ENCODE data around the gene OPRL1. TPM values are rescaled to one million over a fixed set of nuclear protein-coding genes. Genes with fewer than 3 reads are reported as not detected.

Gene OPRL1
- total RNA-seq, 2 donors from 2014 or later = 1.5 to 2.9 TPM

GRCh38 chr20:64081624-64081964 lies 1.7 kb downstream of the OPRL1 start:
- DNase-seq (ENCODE audit: low spot score) = no peak
- Histone ChIP-seq H3K4me3 (no peak overlapping the region), H3K4me1 (replicated peaks) (peaks cover 9% of the 10 kb centered on the region), H3K9me3 (no peaks in the 10 kb centered on the region), H3K27me3 (replicated peaks; ENCODE audit: insufficient read depth) (no peaks in the 10 kb centered on the region), H3K27ac (no peak overlapping the region), H3K36me3 (no peaks in the 10 kb centered on the region)
- intact Hi-C loops (cut with DNase I) = no loop called here
- TF ChIP-seq POLR2A (IDR thresholded peaks at IDR 0.05) (no peak), POLR2AphosphoS5 (IDR thresholded peaks at IDR 0.05) (no peak), CTCF (IDR thresholded peaks at IDR 0.05) (no peak)
- WGBS = 91% methylated on average over 6 of the region's 6 CpGs

DNA sequence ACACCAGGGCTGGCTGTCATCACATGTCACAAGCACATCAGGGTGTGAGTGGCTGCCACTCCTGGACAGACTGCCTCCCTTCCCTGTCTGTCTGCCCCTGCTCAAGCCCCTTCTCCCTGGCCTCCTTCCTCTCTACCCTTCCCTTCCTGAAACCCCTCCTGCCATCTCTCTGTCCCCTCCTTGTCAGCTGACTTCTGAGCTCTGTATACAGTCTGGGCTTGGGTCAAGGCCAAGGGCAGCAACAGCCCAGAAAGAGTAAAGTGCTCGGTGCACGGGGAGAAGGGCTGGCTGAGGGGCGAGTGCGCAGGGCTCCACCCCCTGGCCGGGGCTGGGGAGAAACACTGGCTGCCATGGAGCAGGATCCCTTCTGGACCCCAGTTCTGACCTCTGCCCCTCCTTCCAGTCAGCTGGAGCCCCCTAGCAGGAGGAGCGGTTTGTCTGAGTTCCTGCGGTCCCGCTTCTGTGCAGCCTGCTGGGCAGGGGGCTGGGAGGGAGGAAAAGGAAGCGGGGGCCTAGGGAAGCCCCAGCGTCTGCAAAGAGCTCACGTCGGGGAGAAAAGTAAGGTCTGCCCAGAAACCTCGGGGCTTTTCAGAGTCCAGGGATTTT lies 2.3 kb downstream of the OPRL1 start:
- intact Hi-C loops (cut with DNase I) = no loop called here

GRCh38 chr20:64082820-64083377 lies 3.0 kb downstream of the OPRL1 start:
- WGBS = 24% methylated on average over 13 of the region's 13 CpGs

More for the DNA sequence above, 2.3 kb downstream of the OPRL1 start:
- TF ChIP-seq POLR2AphosphoS5 (IDR thresholded peaks at IDR 0.05) = no peak
- no peak for TF ChIP-seq CTCF (IDR thresholded peaks at IDR 0.05)
- TF ChIP-seq POLR2A (IDR thresholded peaks at IDR 0.05) = no peak
- 37% methylated on average over 13 of the region's 13 CpGs for WGBS
- no peak for DNase-seq (ENCODE audit: low spot score)
- Histone ChIP-seq H3K27me3 (replicated peaks; ENCODE audit: insufficient read depth) (no peaks in the 10 kb centered on the region), H3K4me3 (no peak overlapping the region), H3K36me3 (no peaks in the 10 kb centered on the region), H3K4me1 (replicated peaks) (peaks cover 9% of the 10 kb centered on the region), H3K27ac (no peak overlapping the region), H3K9me3 (no peaks in the 10 kb centered on the region)

DNA sequence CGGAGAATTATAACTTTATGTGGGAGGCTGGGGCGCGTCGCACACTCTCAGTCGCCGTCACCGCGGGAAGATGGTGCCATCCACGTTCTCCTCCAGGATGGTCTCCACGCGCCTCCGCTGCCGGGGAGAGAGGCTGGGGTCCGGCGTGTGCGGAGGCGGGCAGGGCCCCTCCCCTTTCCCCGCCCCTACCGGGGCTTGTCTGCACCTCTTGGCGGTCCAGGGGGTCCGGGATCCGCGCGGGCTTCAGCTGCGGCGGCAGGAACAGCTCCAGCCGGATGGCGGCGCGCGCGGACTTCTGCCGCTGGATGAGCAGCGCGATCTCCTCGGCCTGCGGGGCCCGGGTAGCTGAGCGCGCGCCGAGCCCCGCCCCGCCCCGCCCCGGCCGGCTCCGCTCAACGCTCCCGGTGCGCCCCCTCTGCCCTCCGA lies 3.5 kb downstream of the OPRL1 start:
- intact Hi-C loops (cut with DNase I) = no loop called here
- Histone ChIP-seq H3K4me3 (peak overlapping the region; percentile 37 to 50), H3K9me3 (no peaks in the 10 kb centered on the region), H3K27me3 (replicated peaks; ENCODE audit: insufficient read depth) (no peaks in the 10 kb centered on the region), H3K4me1 (replicated peaks) (peaks cover 8% of the 10 kb centered on the region), H3K36me3 (no peaks in the 10 kb centered on the region), H3K27ac (no peak overlapping the region)
- peak; percentile 62 for DNase-seq (ENCODE audit: low spot score)
- 1% methylated on average over 27 of the region's 52 CpGs for WGBS
- no peak for TF ChIP-seq POLR2AphosphoS5 (IDR thresholded peaks at IDR 0.05)
- TF ChIP-seq CTCF (IDR thresholded peaks at IDR 0.05) = peak in 3 of 4 experiments; percentile 31 to 64 (median 58)

More at GRCh38 chr20:64082820-64083377, 3.0 kb downstream of the OPRL1 start:
- H3K36me3 ChIP-seq = no peaks in the 10 kb centered on the region
- TF ChIP-seq POLR2A (IDR thresholded peaks at IDR 0.05) (no peak), CTCF (IDR thresholded peaks at IDR 0.05) (no peak), POLR2AphosphoS5 (IDR thresholded peaks at IDR 0.05) (no peak)
- H3K4me3 ChIP-seq = peak overlapping the region in 1 of 2 donors; percentile 50
- H3K27ac ChIP-seq = no peak overlapping the region
- no peaks in the 10 kb centered on the region for H3K9me3 ChIP-seq
- DNase-seq (ENCODE audit: low spot score) = no peak
- peaks cover 9% of the 10 kb centered on the region for H3K4me1 ChIP-seq (replicated peaks)
- intact Hi-C loops (cut with DNase I) = no loop called here
- H3K27me3 ChIP-seq (replicated peaks; ENCODE audit: insufficient read depth) = no peaks in the 10 kb centered on the region
